ENCODE data around the gene ABCC9. TPM values are rescaled to one million over a fixed set of nuclear protein-coding genes. Genes with fewer than 3 reads are reported as not detected.
"Not testable (repeated sequence)": the region's sequence is repeated elsewhere in the genome, so short reads cannot be mapped to it uniquely, and the experiment has no call there.

The ABCC9 gene
- total and polyA plus RNA-seq, 2 experiments from 2014 or later: 0.22 to 0.48 TPM

DNA sequence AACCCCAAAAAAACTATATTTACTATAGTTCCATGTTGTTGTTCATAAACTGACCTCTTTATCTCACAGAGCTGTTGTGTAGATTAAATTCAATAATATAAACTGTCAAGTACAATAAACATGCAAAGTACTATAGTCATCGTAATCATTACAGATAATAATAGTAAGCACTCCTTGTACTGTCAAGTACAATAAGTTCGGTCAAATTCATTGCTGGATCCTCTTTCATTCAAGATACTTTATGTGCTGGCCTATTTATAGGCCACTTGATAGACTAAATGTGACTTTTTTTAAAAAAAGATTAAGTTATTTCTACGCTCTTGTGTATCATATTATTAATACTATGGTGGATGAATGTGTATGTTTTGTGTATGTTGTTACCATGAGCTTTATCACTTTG is 127.5 kb downstream of the ABCC9 start:
- Histone ChIP-seq H3K27me3 (no peaks in the 10 kb centered on the region), H3K36me3 (no peaks in the 10 kb centered on the region), H3K4me1 (ENCODE audit: low read depth) (no peaks in the 10 kb centered on the region), H3K4me3 (no peak overlapping the region), H3K27ac (no peak overlapping the region), H3K9me3 (ENCODE audit: low read depth) (no peaks in the 10 kb centered on the region)
- TF ChIP-seq, protein P1, sequence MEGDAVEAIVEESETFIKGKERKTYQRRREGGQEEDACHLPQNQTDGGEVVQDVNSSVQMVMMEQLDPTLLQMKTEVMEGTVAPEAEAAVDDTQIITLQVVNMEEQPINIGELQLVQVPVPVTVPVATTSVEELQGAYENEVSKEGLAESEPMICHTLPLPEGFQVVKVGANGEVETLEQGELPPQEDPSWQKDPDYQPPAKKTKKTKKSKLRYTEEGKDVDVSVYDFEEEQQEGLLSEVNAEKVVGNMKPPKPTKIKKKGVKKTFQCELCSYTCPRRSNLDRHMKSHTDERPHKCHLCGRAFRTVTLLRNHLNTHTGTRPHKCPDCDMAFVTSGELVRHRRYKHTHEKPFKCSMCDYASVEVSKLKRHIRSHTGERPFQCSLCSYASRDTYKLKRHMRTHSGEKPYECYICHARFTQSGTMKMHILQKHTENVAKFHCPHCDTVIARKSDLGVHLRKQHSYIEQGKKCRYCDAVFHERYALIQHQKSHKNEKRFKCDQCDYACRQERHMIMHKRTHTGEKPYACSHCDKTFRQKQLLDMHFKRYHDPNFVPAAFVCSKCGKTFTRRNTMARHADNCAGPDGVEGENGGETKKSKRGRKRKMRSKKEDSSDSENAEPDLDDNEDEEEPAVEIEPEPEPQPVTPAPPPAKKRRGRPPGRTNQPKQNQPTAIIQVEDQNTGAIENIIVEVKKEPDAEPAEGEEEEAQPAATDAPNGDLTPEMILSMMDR (IDR thresholded peaks at IDR 0.05; ENCODE audit: low read depth, low read length): no peak
- DNase-seq (ENCODE audit: low read depth in 1 of 2, low spot score in 1 of 2): no peak

DNA sequence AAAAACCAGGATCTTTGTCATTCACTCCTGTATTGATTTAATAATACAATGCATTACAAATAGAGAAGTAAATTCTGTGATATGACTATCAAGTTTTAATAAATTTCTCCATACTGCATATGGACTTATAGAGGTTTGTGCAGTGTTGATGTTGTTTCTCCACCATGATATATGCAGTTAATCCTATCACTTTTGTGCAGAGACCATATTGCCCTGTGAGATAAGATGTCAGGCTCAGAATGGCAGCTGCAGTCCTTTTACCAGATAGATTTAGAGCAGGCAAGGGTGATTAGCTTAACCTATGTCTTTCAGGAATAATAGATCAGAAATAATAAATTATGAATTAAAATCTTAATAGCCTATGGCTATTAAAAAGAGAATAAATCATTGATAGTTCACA is 128.1 kb downstream of the ABCC9 start:
- H3K4me3 ChIP-seq: no peak overlapping the region
- no peaks in the 10 kb centered on the region for H3K27me3 ChIP-seq
- no peak overlapping the region for H3K27ac ChIP-seq
- no peaks in the 10 kb centered on the region for H3K9me3 ChIP-seq (ENCODE audit: low read depth)
- TF ChIP-seq, protein P1 (IDR thresholded peaks at IDR 0.05; ENCODE audit: low read depth, low read length): no peak
- H3K36me3 ChIP-seq: no peaks in the 10 kb centered on the region
- H3K4me1 ChIP-seq (ENCODE audit: low read depth): no peaks in the 10 kb centered on the region
- DNase-seq (ENCODE audit: low read depth in 1 of 2, low spot score in 1 of 2): no peak

DNA sequence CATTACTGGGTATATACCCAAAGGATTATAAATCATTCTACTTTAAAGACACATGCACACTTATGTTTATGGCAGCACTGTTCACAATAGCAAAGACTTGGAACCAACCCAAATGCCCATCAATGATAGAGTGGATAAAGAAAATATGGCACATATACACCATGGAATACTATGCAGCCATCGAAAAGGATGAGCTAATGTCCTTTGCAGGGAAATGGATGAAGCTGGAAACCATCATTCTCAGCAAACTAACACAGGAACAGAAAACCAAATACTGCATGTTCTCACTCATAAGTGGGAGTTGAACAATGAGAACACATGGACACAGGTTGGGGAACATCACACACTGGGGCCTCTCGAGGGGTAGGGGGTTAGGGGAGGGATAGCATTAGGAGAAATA is 128.9 kb downstream of the ABCC9 start:
- H3K36me3 ChIP-seq; H3K9me3 ChIP-seq (ENCODE audit: low read depth); H3K4me1 ChIP-seq (ENCODE audit: low read depth); H3K27ac ChIP-seq; H3K27me3 ChIP-seq; H3K4me3 ChIP-seq; DNase-seq (ENCODE audit: low read depth in 1 of 2, low spot score in 1 of 2): not testable (repeated sequence)

DNA sequence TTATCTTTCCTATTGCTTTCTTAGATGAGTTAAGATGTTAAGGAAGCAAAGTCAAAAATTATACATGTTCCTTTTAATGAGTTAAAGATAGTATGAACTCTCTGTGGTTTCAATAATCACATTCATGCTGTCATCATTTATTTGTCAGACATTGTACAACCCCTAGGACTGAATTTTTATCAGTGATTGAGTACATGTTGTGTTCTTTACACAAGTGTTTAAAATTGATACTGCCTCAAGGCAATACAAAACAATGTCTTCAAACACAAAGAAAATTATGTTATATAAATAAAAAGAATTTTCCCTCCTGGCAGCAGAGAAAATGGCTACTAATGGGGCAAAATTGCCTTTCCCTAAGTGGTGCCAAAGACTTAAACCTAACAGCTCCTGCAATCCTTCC is 132.1 kb downstream of the ABCC9 start:
- Histone ChIP-seq H3K9me3 (ENCODE audit: low read depth) (no peaks in the 10 kb centered on the region), H3K36me3 (no peaks in the 10 kb centered on the region), H3K27me3 (no peaks in the 10 kb centered on the region), H3K27ac (no peak overlapping the region), H3K4me1 (ENCODE audit: low read depth) (no peaks in the 10 kb centered on the region), H3K4me3 (no peak overlapping the region)
- TF ChIP-seq, protein P1 (IDR thresholded peaks at IDR 0.05; ENCODE audit: low read depth, low read length): no peak
- no peak for DNase-seq (ENCODE audit: low read depth in 1 of 2, low spot score in 1 of 2)

GRCh38 chr12:21806255-21806654 is 135.0 kb downstream of the ABCC9 start:
- no peak overlapping the region for H3K27ac ChIP-seq
- no peaks in the 10 kb centered on the region for H3K27me3 ChIP-seq
- TF ChIP-seq, protein P1 (IDR thresholded peaks at IDR 0.05; ENCODE audit: low read depth, low read length): no peak
- no peaks in the 10 kb centered on the region for H3K4me1 ChIP-seq (ENCODE audit: low read depth)
- H3K9me3 ChIP-seq (ENCODE audit: low read depth): no peaks in the 10 kb centered on the region
- H3K4me3 ChIP-seq: no peak overlapping the region
- DNase-seq (ENCODE audit: low read depth in 1 of 2, low spot score in 1 of 2): no peak
- no peaks in the 10 kb centered on the region for H3K36me3 ChIP-seq

DNA sequence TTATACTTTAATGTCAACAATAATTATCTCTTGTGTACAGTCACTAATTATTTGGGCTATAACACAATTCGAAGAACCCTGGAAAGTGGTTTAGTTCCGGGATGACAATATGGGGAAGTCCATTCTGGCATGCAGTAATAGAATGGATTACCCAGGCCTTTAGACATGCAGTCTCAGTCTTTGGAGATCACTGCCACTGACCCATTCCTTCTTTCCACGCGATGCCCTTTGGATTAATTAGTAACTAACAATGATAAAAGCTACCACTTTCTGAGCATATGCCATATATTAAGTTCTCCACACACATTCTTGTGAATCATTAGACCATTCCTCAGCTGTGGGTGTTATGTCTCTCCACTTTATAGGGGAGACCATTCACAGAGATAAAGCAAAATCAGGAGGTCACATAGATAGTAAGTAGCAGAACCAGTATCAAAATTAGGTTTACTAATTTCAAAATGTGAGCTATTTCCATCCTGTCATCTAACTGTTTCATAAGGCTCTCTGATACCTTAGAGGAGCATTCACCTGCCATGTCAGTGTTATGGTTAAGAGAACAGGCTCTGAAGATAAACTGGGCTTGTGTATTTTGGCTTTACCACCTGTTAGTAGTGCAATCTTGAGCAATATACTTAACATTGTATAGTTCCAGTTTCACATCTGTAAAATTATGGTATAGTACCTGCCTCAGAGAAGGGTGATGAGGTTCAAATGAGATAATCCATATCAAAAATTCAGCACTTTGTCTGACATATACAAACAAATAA is 139.5 kb downstream of the ABCC9 start:
- no peaks in the 10 kb centered on the region for H3K4me1 ChIP-seq (ENCODE audit: low read depth)
- H3K27me3 ChIP-seq: no peaks in the 10 kb centered on the region
- no peak overlapping the region for H3K4me3 ChIP-seq
- no peaks in the 10 kb centered on the region for H3K36me3 ChIP-seq
- H3K9me3 ChIP-seq (ENCODE audit: low read depth): no peaks in the 10 kb centered on the region
- no peak for DNase-seq (ENCODE audit: low read depth in 1 of 2, low spot score in 1 of 2)
- TF ChIP-seq, protein P1 (IDR thresholded peaks at IDR 0.05; ENCODE audit: low read depth, low read length): no peak
- H3K27ac ChIP-seq: no peak overlapping the region

Measured in cardiac muscle cell (in vitro differentiated cells and primary cell).